HG03558 (cell line): Measurements from ENCODE around the gene SLC22A23.

Source experiments
- ATAC-seq: cut with Tn5 transposase; IDR thresholded peaks from one replicate; pipeline ENCODE4 v1.9.1; 2021; ENCODE audit warnings: moderate number of reproducible peaks; ENCODE audit not compliant: unreplicated experiment; ENCODE audit errors: extremely low read depth

Gene SLC22A23

GRCh38 chr6:3237761-3238662, 218.8 kb downstream of the SLC22A23 start:
- no peak for ATAC-seq

GRCh38 chr6:3236005-3236404, 220.8 kb downstream of the SLC22A23 start:
- no peak for ATAC-seq

- ATAC-seq, result no peak
Observed at GRCh38 chr6:3235486-3235885, 221.4 kb downstream of the SLC22A23 start.

GRCh38 chr6:3233904-3234303, 222.9 kb downstream of the SLC22A23 start:
- ATAC-seq, result no peak

- no peak for ATAC-seq
Observed at GRCh38 chr6:3233321-3233720, 223.5 kb downstream of the SLC22A23 start.

- no peak for ATAC-seq
Observed at GRCh38 chr6:3232017-3232945, 224.6 kb downstream of the SLC22A23 start.

- ATAC-seq, result no peak
Observed at GRCh38 chr6:3231247-3232016, 225.4 kb downstream of the SLC22A23 start.

- ATAC-seq, result no peak
Observed at GRCh38 chr6:3230900-3231246, 226.0 kb downstream of the SLC22A23 start.

GRCh38 chr6:3230256-3230882, 226.5 kb downstream of the SLC22A23 start:
- ATAC-seq, result no peak

- no peak for ATAC-seq
Observed at GRCh38 chr6:3229566-3230178, 227.2 kb downstream of the SLC22A23 start.

- ATAC-seq, result no peak
Observed at GRCh38 chr6:3228771-3229565, 227.9 kb downstream of the SLC22A23 start.

GRCh38 chr6:3228046-3228671, 228.7 kb downstream of the SLC22A23 start:
- ATAC-seq, result no peak

GRCh38 chr6:3227363-3228045, 229.3 kb downstream of the SLC22A23 start, which contains the start of gene TUBB2B:
TUBB2B (minus strand) TSS chr6:3227653; CDS start chr6:3227543, 110 bp downstream.
- ATAC-seq, result no peak

- ATAC-seq, result no peak
Observed at GRCh38 chr6:3226481-3227362, 230.1 kb downstream of the SLC22A23 start.

GRCh38 chr6:3226042-3226441, 230.8 kb downstream of the SLC22A23 start:
- ATAC-seq, result no peak

GRCh38 chr6:3222506-3223038, 234.3 kb downstream of the SLC22A23 start:
- no peak for ATAC-seq
